Measurements from ENCODE around the gene STPG3. TPM values are rescaled to one million over a fixed set of nuclear protein-coding genes. Genes with fewer than 3 reads are reported as not detected.

Gene STPG3
- total and polyA plus RNA-seq, 2 of the 13 experiments (the other 11 are each of a cell fraction or from before 2014, with no cell fraction given), result not detected

GRCh38 chr9:137221506-137222111 is 29.5 kb upstream of the STPG3 start (continued):
- no peak for TF ChIP-seq MZF1 (CRISPR knock-in tag; IDR thresholded peaks at IDR 0.05; ENCODE audit: borderline replicate concordance)
- no peak for TF ChIP-seq SNAPC4 (CRISPR knock-in tag; IDR thresholded peaks at IDR 0.05)
- TF ChIP-seq ZNF24 (IDR thresholded peaks at IDR 0.05), result no peak
- no peak for TF ChIP-seq DPF2 (CRISPR knock-in tag; IDR thresholded peaks at IDR 0.05; ENCODE audit: borderline replicate concordance, low read depth)
- TF ChIP-seq CREBL2 (CRISPR knock-in tag; IDR thresholded peaks at IDR 0.05; ENCODE audit: borderline replicate concordance), result no peak
- TF ChIP-seq WIZ (CRISPR knock-in tag; IDR thresholded peaks at IDR 0.05), result no peak
- TF ChIP-seq TOE1 (CRISPR knock-in tag; IDR thresholded peaks at IDR 0.05), result no peak
- no peak for TF ChIP-seq ATF4 (CRISPR knock-in tag; IDR thresholded peaks at IDR 0.05)
- TF ChIP-seq TIGD3 (CRISPR knock-in tag; IDR thresholded peaks at IDR 0.05; ENCODE audit: borderline replicate concordance), result no peak
- no peak for TF ChIP-seq BRD4 (CRISPR knock-in tag; IDR thresholded peaks at IDR 0.05)
- TF ChIP-seq ZNF333 (CRISPR knock-in tag; IDR thresholded peaks at IDR 0.05; ENCODE audit: borderline replicate concordance), result no peak
- TF ChIP-seq GPBP1L1 (CRISPR knock-in tag; IDR thresholded peaks at IDR 0.05), result no peak
- no peak for TF ChIP-seq FOXK2 (IDR thresholded peaks at IDR 0.05)
- no peak for TF ChIP-seq ZMYM4 (CRISPR knock-in tag; IDR thresholded peaks at IDR 0.05)
- TF ChIP-seq TFDP2 (CRISPR knock-in tag; IDR thresholded peaks at IDR 0.05), result no peak
- TF ChIP-seq JARID2 (CRISPR knock-in tag; IDR thresholded peaks at IDR 0.05; ENCODE audit: insufficient replicate concordance), result no peak
- TF ChIP-seq TEF (CRISPR knock-in tag; IDR thresholded peaks at IDR 0.05), result no peak
- TF ChIP-seq MYC (CRISPR knock-in tag; IDR thresholded peaks at IDR 0.05; ENCODE audit: borderline replicate concordance), result peak; percentile 42; the same call in 1 of the 2 replicates
- no peak for TF ChIP-seq ZNF205 (CRISPR knock-in tag; IDR thresholded peaks at IDR 0.05)

Measured in HepG2 (cell line).